ENCODE results near the gene RHOG. TPM values are rescaled to one million over a fixed set of nuclear protein-coding genes. Genes with fewer than 3 reads are reported as not detected.

Gene RHOG
- polyA plus RNA-seq, 2 of the 4 experiments (the other 2 are of a cell fraction), result 41.1 to 64.3 TPM

DNA sequence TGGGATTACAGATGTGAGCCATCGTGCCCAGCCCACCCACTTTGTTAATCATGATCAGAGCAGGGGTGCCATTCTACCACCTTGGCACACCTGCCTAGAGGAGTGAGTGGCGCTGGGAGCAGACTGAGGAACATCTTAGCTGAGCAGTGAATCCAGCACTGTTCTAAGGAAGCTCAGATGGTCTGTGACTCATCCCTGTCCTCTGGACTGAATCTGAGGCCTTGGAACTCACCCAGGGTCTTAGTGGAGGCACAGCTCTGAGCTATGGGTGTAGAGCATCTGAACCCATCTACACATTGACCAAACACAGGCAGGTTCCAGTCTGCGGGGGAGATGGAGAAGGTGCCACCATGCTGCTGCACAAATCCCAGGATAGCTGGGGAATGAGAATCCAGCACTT lies 17.5 kb downstream of the RHOG start (continued):
- TF ChIP-seq CHD2 (IDR thresholded peaks at IDR 0.05; ENCODE audit: low read length, partially characterized antibody), result no peak
- no peak for TF ChIP-seq SMC3 (IDR thresholded peaks at IDR 0.05)
- no peak for TF ChIP-seq EP300 (IDR thresholded peaks at IDR 0.05)

DNA sequence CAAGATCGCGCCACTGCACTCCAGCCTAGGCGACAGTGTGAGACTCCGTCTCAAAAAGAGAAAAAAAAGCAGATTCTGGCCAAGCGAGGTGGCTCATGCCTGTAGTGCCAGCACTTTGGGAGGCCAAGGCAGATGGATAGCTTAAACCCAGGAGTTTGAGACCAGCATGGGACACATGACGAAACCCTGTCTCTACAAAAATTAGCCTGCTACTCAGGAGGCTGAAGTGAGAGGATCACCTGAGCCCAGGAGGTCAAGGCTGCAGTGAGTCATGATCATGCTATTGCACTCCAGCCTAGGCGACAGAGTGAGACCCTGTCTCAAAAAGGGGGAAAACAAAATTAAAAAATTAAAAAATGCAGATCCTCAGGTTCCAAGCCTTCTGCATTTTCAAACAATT lies 18.4 kb downstream of the RHOG start:
- FAIRE-seq (no peak), ATAC-seq (no peak), DNase-seq (ENCODE audit: low read depth in 1 of 2, low spot score in 1 of 2) (no peak)
- Histone ChIP-seq H3K4me1 (peaks cover 6% of the 10 kb centered on the region; the same call in 1 of the 3 replicates), H3K9me3 (no peaks in the 10 kb centered on the region), H3K4me2 (no peak overlapping the region), H3K27ac (no peak overlapping the region), H3K4me3 (no peak overlapping the region)
- CTCF ChIA-PET, result interaction anchor here (0.7 to 6.7 kb wide), 2 partner anchors 13 to 14 kb away, joined by 3 to 66 read pairs; partner anchors contain the start of gene PGAP2
- WGBS (ENCODE audit: missing lambda C conversion rate), result 93% methylated on average over 7 of the region's 7 CpGs
- TF ChIP-seq TFCP2L1 (CRISPR knock-in tag; IDR thresholded peaks at IDR 0.05), result no peak
- POLR2A ChIA-PET, result no interaction called here

DNA sequence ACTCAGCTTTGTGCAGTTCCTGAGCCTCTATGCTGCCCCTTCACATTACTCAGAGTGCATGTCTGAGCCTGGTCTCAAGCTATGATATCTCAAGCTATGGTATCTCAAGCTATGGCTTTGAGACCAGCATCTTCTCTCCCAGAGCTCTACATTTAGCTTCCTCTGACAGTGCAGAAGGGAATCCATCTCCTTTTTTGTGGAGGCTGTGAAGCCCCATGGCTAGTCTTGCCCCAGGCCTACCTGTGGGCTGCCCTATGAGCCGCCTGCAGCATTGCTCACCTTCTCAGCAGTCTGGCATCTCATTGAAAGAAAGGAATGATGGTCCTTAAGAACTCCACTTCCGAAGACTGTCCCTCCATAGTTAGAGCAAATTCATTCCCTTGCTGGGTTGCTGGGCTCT lies 19.8 kb downstream of the RHOG start:
- 82% methylated on average over 2 of the region's 2 CpGs for WGBS (ENCODE audit: missing lambda C conversion rate)
- Histone ChIP-seq H3K4me3 (no peak overlapping the region), H3K9me3 (no peaks in the 10 kb centered on the region), H3K27ac (no peak overlapping the region), H3K4me1 (peaks cover 6% of the 10 kb centered on the region; the same call in 1 of the 3 replicates), H3K4me2 (no peak overlapping the region)
- no peak for ATAC-seq
- CTCF ChIA-PET, result interaction anchor here (1.1 to 6.7 kb wide), 5 partner anchors 10 to 253 kb away, joined by 5 to 66 read pairs (median 7); partner anchors contain the start of genes PGAP2 and STIM1
- POLR2A ChIA-PET, result no interaction called here
- DNase-seq (ENCODE audit: low read depth in 1 of 2, low spot score in 1 of 2), result no peak
- TF ChIP-seq HDAC2 (IDR thresholded peaks at IDR 0.05) (no peak), HOXB13 (CRISPR knock-in tag; IDR thresholded peaks at IDR 0.05; ENCODE audit: low read depth) (no peak), GATA3 (IDR thresholded peaks at IDR 0.05; ENCODE audit: borderline replicate concordance) (no peak)
- FAIRE-seq, result no peak

- H3K4me2 ChIP-seq, result no peak overlapping the region
- 85% methylated on average over 10 of the region's 10 CpGs for WGBS (ENCODE audit: missing lambda C conversion rate)
Observed at GRCh38 chr11:3817181-3817800, 23.5 kb downstream of the RHOG start.

DNA sequence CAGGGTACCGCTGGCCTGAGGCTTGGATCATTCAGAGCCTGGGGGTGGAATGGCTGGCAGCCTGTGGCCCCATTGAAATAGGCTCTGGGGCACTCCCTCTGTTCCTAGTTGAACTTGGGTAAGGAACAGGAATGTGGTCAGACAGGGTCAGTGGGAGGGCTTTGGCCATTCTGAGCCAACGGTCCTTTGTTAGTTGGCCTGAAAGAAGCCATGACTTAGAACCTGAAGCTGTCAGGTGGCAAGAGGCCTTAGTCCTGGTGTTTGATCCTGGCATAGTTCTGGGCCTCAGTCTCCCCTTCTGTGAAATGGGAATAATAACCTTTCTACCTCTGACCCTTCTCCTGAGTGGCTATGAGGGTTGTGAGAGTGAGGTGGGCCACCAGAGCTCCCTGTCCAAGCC lies 24.1 kb downstream of the RHOG start:
- Histone ChIP-seq H3K27ac (no peak overlapping the region), H3K4me2 (no peak overlapping the region), H3K4me1 (no peaks in the 10 kb centered on the region), H3K4me3 (no peak overlapping the region), H3K9me3 (no peaks in the 10 kb centered on the region)
- FAIRE-seq (no peak), ATAC-seq (no peak), DNase-seq (ENCODE audit: low read depth in 1 of 2, low spot score in 1 of 2) (no peak)
- no peak for TF ChIP-seq NR3C1 (IDR thresholded peaks at IDR 0.05)
- no peak for TF ChIP-seq HDAC2 (IDR thresholded peaks at IDR 0.05)
- TF ChIP-seq ATOH8 (CRISPR knock-in tag; IDR thresholded peaks at IDR 0.05; ENCODE audit: low read depth), result no peak
- TF ChIP-seq CHD2 (IDR thresholded peaks at IDR 0.05; ENCODE audit: low read length, partially characterized antibody), result no peak
- no peak for TF ChIP-seq FOSL2 (IDR thresholded peaks at IDR 0.05)
- TF ChIP-seq FOSL2 (CRISPR knock-in tag; IDR thresholded peaks at IDR 0.05), result no peak
- no peak for TF ChIP-seq NFE2L2 (conservative IDR thresholded peaks at IDR 0.05; ENCODE audit: low read length)
- 93% methylated on average over 1 of the region's 2 CpGs for WGBS (ENCODE audit: missing lambda C conversion rate)
- CTCF ChIA-PET, result interaction anchor here (0.8 to 1.6 kb wide), 5 partner anchors 8 to 38 kb away, joined by 3 to 5 read pairs (median 5); partner anchors contain the start of genes PGAP2 and STIM1
- POLR2A ChIA-PET, result interaction anchor here (1.8 kb wide), 1 partner anchor 19 kb away, joined by 5 read pairs; no protein-coding TSS in a partner anchor

More at GRCh38 chr11:3817181-3817800, 23.5 kb downstream of the RHOG start:
- H3K27ac ChIP-seq, result no peak overlapping the region
- FAIRE-seq (no peak), DNase-seq (ENCODE audit: low read depth in 1 of 2, low spot score in 1 of 2) (no peak), ATAC-seq (no peak)
- no peaks in the 10 kb centered on the region for H3K4me1 ChIP-seq
- no peaks in the 10 kb centered on the region for H3K9me3 ChIP-seq
- ChIA-PET CTCF (interaction anchor here (0.8 to 6.7 kb wide), 5 partner anchors 8 to 256 kb away, joined by 3 to 66 read pairs (median 5); partner anchors contain the start of genes PGAP2 and STIM1), POLR2A (interaction anchor here (1.8 kb wide), 1 partner anchor 19 kb away, joined by 5 read pairs; no protein-coding TSS in a partner anchor)
- TF ChIP-seq USF2 (IDR thresholded peaks at IDR 0.05), result no peak
- no peak overlapping the region for H3K4me3 ChIP-seq
